ENCODE data around the gene UNC45B. TPM values are rescaled to one million over a fixed set of nuclear protein-coding genes. Genes with fewer than 3 reads are reported as not detected.
"Not testable (repeated sequence)": the region's sequence is repeated elsewhere in the genome, so short reads cannot be mapped to it uniquely, and the experiment has no call there.

The UNC45B gene
- total RNA-seq, 1 donor from 2014 or later = 1.9 TPM

GRCh38 chr17:35169835-35170363, 22.3 kb downstream of the UNC45B start:
- TF ChIP-seq CTCF (IDR thresholded peaks at IDR 0.05; ENCODE audit: unreplicated experiment) = no peak
- Mint-ChIP-seq H3K27me3 (ENCODE audit: unreplicated experiment) (peaks cover 3% of the 10 kb centered on the region), H3K9me3 (ENCODE audit: unreplicated experiment) (no peaks in the 10 kb centered on the region), H3K4me3 (ENCODE audit: unreplicated experiment) (no peak overlapping the region), H3K27ac (ENCODE audit: unreplicated experiment) (no peak overlapping the region), H3K4me1 (ENCODE audit: unreplicated experiment) (no peaks in the 10 kb centered on the region), H3K36me3 (ENCODE audit: low read depth, unreplicated experiment) (no peaks in the 10 kb centered on the region)
- no peak for DNase-seq (ENCODE audit: low spot score)

GRCh38 chr17:35170968-35171771, 23.6 kb downstream of the UNC45B start:
- no peak for TF ChIP-seq CTCF (IDR thresholded peaks at IDR 0.05; ENCODE audit: unreplicated experiment)
- no peaks in the 10 kb centered on the region for H3K9me3 Mint-ChIP-seq (ENCODE audit: unreplicated experiment)
- H3K4me1 Mint-ChIP-seq (ENCODE audit: unreplicated experiment) = no peaks in the 10 kb centered on the region
- no peak overlapping the region for H3K4me3 Mint-ChIP-seq (ENCODE audit: unreplicated experiment)
- H3K27ac Mint-ChIP-seq (ENCODE audit: unreplicated experiment) = no peak overlapping the region
- peaks cover 3% of the 10 kb centered on the region for H3K27me3 Mint-ChIP-seq (ENCODE audit: unreplicated experiment)
- no peak for DNase-seq (ENCODE audit: low spot score)
- H3K36me3 Mint-ChIP-seq (ENCODE audit: low read depth, unreplicated experiment) = no peaks in the 10 kb centered on the region

- Mint-ChIP-seq H3K36me3 (ENCODE audit: low read depth, unreplicated experiment) (no peaks in the 10 kb centered on the region), H3K27ac (ENCODE audit: unreplicated experiment) (no peak overlapping the region), H3K9me3 (ENCODE audit: unreplicated experiment) (no peaks in the 10 kb centered on the region), H3K27me3 (ENCODE audit: unreplicated experiment) (peaks cover 2% of the 10 kb centered on the region), H3K4me3 (ENCODE audit: unreplicated experiment) (no peak overlapping the region), H3K4me1 (ENCODE audit: unreplicated experiment) (no peaks in the 10 kb centered on the region)
- TF ChIP-seq CTCF (IDR thresholded peaks at IDR 0.05; ENCODE audit: unreplicated experiment) = no peak
- DNase-seq (ENCODE audit: low spot score) = no peak
Measured at GRCh38 chr17:35171834-35172233, 24.2 kb downstream of the UNC45B start.

GRCh38 chr17:35172321-35172720, 24.7 kb downstream of the UNC45B start:
- H3K4me1 Mint-ChIP-seq (ENCODE audit: unreplicated experiment); H3K27ac Mint-ChIP-seq (ENCODE audit: unreplicated experiment); H3K27me3 Mint-ChIP-seq (ENCODE audit: unreplicated experiment); H3K9me3 Mint-ChIP-seq (ENCODE audit: unreplicated experiment); H3K36me3 Mint-ChIP-seq (ENCODE audit: low read depth, unreplicated experiment); DNase-seq (ENCODE audit: low spot score); H3K4me3 Mint-ChIP-seq (ENCODE audit: unreplicated experiment): not testable (repeated sequence)

- H3K36me3 Mint-ChIP-seq (ENCODE audit: low read depth, unreplicated experiment) = no peaks in the 10 kb centered on the region
- no peak overlapping the region for H3K4me3 Mint-ChIP-seq (ENCODE audit: unreplicated experiment)
- no peak for TF ChIP-seq CTCF (IDR thresholded peaks at IDR 0.05; ENCODE audit: unreplicated experiment)
- DNase-seq (ENCODE audit: low spot score) = no peak
- peaks cover 2% of the 10 kb centered on the region for H3K27me3 Mint-ChIP-seq (ENCODE audit: unreplicated experiment)
- no peaks in the 10 kb centered on the region for H3K9me3 Mint-ChIP-seq (ENCODE audit: unreplicated experiment)
- no peaks in the 10 kb centered on the region for H3K4me1 Mint-ChIP-seq (ENCODE audit: unreplicated experiment)
- no peak overlapping the region for H3K27ac Mint-ChIP-seq (ENCODE audit: unreplicated experiment)
Measured at GRCh38 chr17:35174835-35175334, 27.3 kb downstream of the UNC45B start.
